Hindlimb muscle (tissue), 1 donor: ENCODE measurements around the gene ALK. TPM values are rescaled to one million over a fixed set of nuclear protein-coding genes. Genes with fewer than 3 reads are reported as not detected.

Source experiments
- DNase-seq: peaks from one replicate; pipeline ENCODE4 v3.0.0-alpha.2; 2013
- polyA plus RNA-seq: library from polyadenylated mRNA; unstranded; fragments of 120-200 nt; gene quantifications from one replicate; pipeline ENCODE4 v1.2.1, GENCODE V29; 2013; ENCODE audit not compliant: insufficient read length

The ALK gene
- polyA plus RNA-seq, 1 donor = 0.18 TPM

- DNase-seq = no peak
Measured at GRCh38 chr2:29643196-29643595, 278.2 kb downstream of the ALK start.

GRCh38 chr2:29640360-29640759 is 281.0 kb downstream of the ALK start:
- no peak for DNase-seq

GRCh38 chr2:29638641-29639040 is 282.7 kb downstream of the ALK start:
- no peak for DNase-seq

- no peak for DNase-seq
Measured at GRCh38 chr2:29634916-29635315, 286.5 kb downstream of the ALK start.

- no peak for DNase-seq
Measured at GRCh38 chr2:29632018-29632417, 289.4 kb downstream of the ALK start.

GRCh38 chr2:29629495-29629894 is 291.9 kb downstream of the ALK start:
- DNase-seq = no peak

- DNase-seq = no peak
Measured at GRCh38 chr2:29628862-29629261, 292.5 kb downstream of the ALK start.

GRCh38 chr2:29628108-29628745 is 293.2 kb downstream of the ALK start:
- no peak for DNase-seq

- DNase-seq = peak; percentile 2
Measured at GRCh38 chr2:29627279-29627711, 294.1 kb downstream of the ALK start.

- no peak for DNase-seq
Measured at GRCh38 chr2:29620890-29621289, 300.5 kb downstream of the ALK start.

- DNase-seq = no peak
Measured at GRCh38 chr2:29619689-29620088, 301.7 kb downstream of the ALK start.

GRCh38 chr2:29618024-29618423 is 303.4 kb downstream of the ALK start:
- no peak for DNase-seq

- DNase-seq = no peak
Measured at GRCh38 chr2:29617351-29617750, 304.0 kb downstream of the ALK start.

- no peak for DNase-seq
Measured at GRCh38 chr2:29616569-29616968, 304.8 kb downstream of the ALK start.

- DNase-seq = no peak
Measured at GRCh38 chr2:29615841-29616240, 305.5 kb downstream of the ALK start.

- DNase-seq = no peak
Measured at GRCh38 chr2:29615183-29615582, 306.2 kb downstream of the ALK start.

- DNase-seq = no peak
Measured at GRCh38 chr2:29614295-29614830, 307.0 kb downstream of the ALK start.

GRCh38 chr2:29613792-29614266 is 307.6 kb downstream of the ALK start:
- DNase-seq = no peak

- no peak for DNase-seq
Measured at GRCh38 chr2:29613067-29613466, 308.3 kb downstream of the ALK start.

- DNase-seq = no peak
Measured at GRCh38 chr2:29612568-29612967, 308.8 kb downstream of the ALK start.

- no peak for DNase-seq
Measured at GRCh38 chr2:29611850-29612249, 309.5 kb downstream of the ALK start.

GRCh38 chr2:29611261-29611660 is 310.1 kb downstream of the ALK start:
- no peak for DNase-seq

- DNase-seq = no peak
Measured at GRCh38 chr2:29610569-29610968, 310.8 kb downstream of the ALK start.

GRCh38 chr2:29607038-29607420 is 314.4 kb downstream of the ALK start:
- DNase-seq = no peak
